A549 (cell line): ENCODE results near the gene VENTX. TPM values are rescaled to one million over a fixed set of nuclear protein-coding genes. Genes with fewer than 3 reads are reported as not detected.

Experiments used
- ATAC-seq, 2 experiments: fragments of 200-7000 bp in 1 of 2; fragments of >200 bp in 1 of 2; cut with Nextera tagmentation in 1 of 2; cut with Tn5 transposase in 1 of 2; 3 replicates each; pipeline versions ENCODE4 v1.8.0 to v1.9.1; 2018 to 2020; ENCODE audit warnings: mild to moderate bottlenecking in 1 of 2, moderate library complexity in 1 of 2
- CTCF ChIA-PET: fragments of 300-600 bp; sonication (Branson Sonifier 250); formaldehyde crosslinking; extraction: SDS; loops from one replicate; lab custom pipeline; 2021; ENCODE audit warnings: antibody characterized with exemption, inconsistent platforms; lab: Yijun Ruan, JAX
- POLR2A ChIA-PET: fragments of 350-600 bp; formaldehyde crosslinking; extraction: SDS; loops from one replicate; lab custom pipeline; 2021; ENCODE audit warnings: antibody characterized with exemption, inconsistent platforms; lab: Yijun Ruan, JAX
- DNase-seq, 2 experiments: peaks; one replicate each; pipeline versions ENCODE4 v3.0.0 to v3.0.0-alpha.2; 2011 to 2016; ENCODE audit warnings: low read depth in 1 of 2, low spot score in 1 of 2
- FAIRE-seq: peaks from 2 replicates; lab custom pipeline; 2011; peaks lifted over from hg19 to GRCh38; lab: Jason Lieb, UNC
- H3K27ac ChIP-seq, 2 experiments: fragments of >200 bp; sonication (Bioruptor Twin); formaldehyde crosslinking; 3 replicates each; pipeline ENCODE4 v1.5.1; 2016 to 2017
- H3K4me1 ChIP-seq: fragments of >200 bp; sonication (Bioruptor Twin); formaldehyde crosslinking; 3 replicates; pipeline ENCODE4 v1.6.1; 2016
- H3K4me2 ChIP-seq: fragments of >200 bp; sonication (Bioruptor Twin); formaldehyde crosslinking; 3 replicates; pipeline ENCODE4 v1.6.1; 2016
- H3K4me3 ChIP-seq: fragments of >200 bp; sonication (Bioruptor Twin); formaldehyde crosslinking; 3 replicates; pipeline ENCODE4 v1.5.1; 2016
- H3K9me3 ChIP-seq: fragments of >200 bp; sonication (Bioruptor Twin); formaldehyde crosslinking; 3 replicates; pipeline ENCODE4 v1.6.1; 2016
- CHD4 ChIP-seq: fragments of 200-600 bp; sonication (generic); IDR thresholded peaks from 2 replicates; pipeline ENCODE4 v1.6.1; 2016; ENCODE audit warnings: antibody characterized with exemption, mild to moderate bottlenecking, borderline replicate concordance
- CTCF ChIP-seq: fragments of >200 bp; sonication (Bioruptor Twin); formaldehyde crosslinking; IDR thresholded peaks from 3 replicates; pipeline ENCODE4 v1.5.1; 2016
- E2F6 ChIP-seq: IDR thresholded peaks from 2 replicates; pipeline ENCODE4 v1.6.1; 2012; ENCODE audit warnings: low read depth, borderline replicate concordance
- EP300 ChIP-seq, 2 experiments: fragments of >200 bp; sonication (Bioruptor Twin); formaldehyde crosslinking; IDR thresholded peaks; 2 replicates in 1 of 2; 3 replicates in 1 of 2; pipeline ENCODE4 v1.6.1; 2016 to 2017
- GATA3 ChIP-seq: IDR thresholded peaks from 2 replicates; pipeline ENCODE4 v1.6.1; 2012; ENCODE audit warnings: borderline replicate concordance
- HDAC2 ChIP-seq: fragments of 200-600 bp; sonication (generic); IDR thresholded peaks from 2 replicates; pipeline ENCODE4 v1.6.1; 2016
- HEYL ChIP-seq: fragments of 250-450 bp; sonication (Bioruptor Pico); IDR thresholded peaks from 2 replicates; pipeline ENCODE4 v1.8.0; 2021; ENCODE audit warnings: mild to moderate bottlenecking, moderate library complexity
- HMGXB4 ChIP-seq: fragments of 250-450 bp; sonication (Bioruptor Pico); IDR thresholded peaks from 2 replicates; pipeline ENCODE4 v1.5.0; 2021; ENCODE audit warnings: mild to moderate bottlenecking, moderate library complexity, borderline replicate concordance
- HOXB5 ChIP-seq: fragments of 250-450 bp; sonication (Bioruptor Pico); IDR thresholded peaks from 2 replicates; pipeline ENCODE4 v1.5.0; 2020; ENCODE audit warnings: mild to moderate bottlenecking, moderate library complexity
- KDM1A ChIP-seq: fragments of 200-600 bp; sonication (generic); IDR thresholded peaks from 2 replicates; pipeline ENCODE4 v1.6.1; 2016; ENCODE audit warnings: low read depth, mild to moderate bottlenecking
- MAFK ChIP-seq: fragments of 450-650 bp; IDR thresholded peaks from 2 replicates; pipeline ENCODE4 v1.6.1; 2014; ENCODE audit not compliant: partially characterized antibody
- MYC ChIP-seq: IDR thresholded peaks from 2 replicates; pipeline ENCODE4 v1.6.1; 2012; ENCODE audit warnings: mild to moderate bottlenecking, inconsistent platforms, low read length, improper control_type of control experiment, borderline replicate concordance
- NPAS2 ChIP-seq: fragments of 250-450 bp; sonication (Bioruptor Pico); IDR thresholded peaks from 2 replicates; pipeline ENCODE4 v1.8.0; 2022; ENCODE audit warnings: mild to moderate bottlenecking, moderate library complexity, borderline replicate concordance
- NR3C1 ChIP-seq: fragments of >200 bp; sonication (Bioruptor Twin); formaldehyde crosslinking; IDR thresholded peaks from 3 replicates; pipeline ENCODE4 v1.6.1; 2017
- PBX3 ChIP-seq: IDR thresholded peaks from 2 replicates; pipeline ENCODE4 v1.6.1; 2012
- PHF8 ChIP-seq: fragments of 200-600 bp; sonication (generic); IDR thresholded peaks from 2 replicates; pipeline ENCODE4 v1.6.1; 2016; ENCODE audit warnings: low read depth, mild to moderate bottlenecking, antibody characterized with exemption, moderate library complexity, borderline replicate concordance
- POLR2A ChIP-seq: IDR thresholded peaks from 2 replicates; pipeline ENCODE4 v1.6.1; 2012; ENCODE audit warnings: mild to moderate bottlenecking, low read length
- POLR2AphosphoS2 ChIP-seq: conservative IDR thresholded peaks from 2 replicates; pipeline ENCODE4 v1.6.1; 2012; ENCODE audit warnings: low read length, improper control_type of control experiment, inconsistent platforms
- RARB ChIP-seq: fragments of 250-450 bp; sonication (Bioruptor Pico); IDR thresholded peaks from 2 replicates; pipeline ENCODE4 v1.8.0; 2021; ENCODE audit warnings: mild to moderate bottlenecking, moderate library complexity
- RCOR1 ChIP-seq: fragments of 150-350 bp; IDR thresholded peaks from 2 replicates; pipeline ENCODE4 v1.6.1; 2014; ENCODE audit warnings: antibody characterized with exemption, low read length, low read depth
- SMC3 ChIP-seq: fragments of >200 bp; sonication (Bioruptor Twin); formaldehyde crosslinking; IDR thresholded peaks from 3 replicates; pipeline ENCODE4 v1.6.1; 2018; ENCODE audit warnings: inconsistent platforms
- TP53 ChIP-seq: fragments of 250-450 bp; sonication (Bioruptor Pico); IDR thresholded peaks from 2 replicates; pipeline ENCODE4 v1.5.0; 2021; ENCODE audit warnings: mild to moderate bottlenecking, moderate library complexity
- USF2 ChIP-seq: fragments of 450-650 bp; IDR thresholded peaks from 2 replicates; pipeline ENCODE4 v1.6.1; 2014; ENCODE audit warnings: antibody characterized with exemption
- ZC3H11A ChIP-seq: fragments of 450-650 bp; IDR thresholded peaks from 2 replicates; pipeline ENCODE4 v1.6.1; 2014; ENCODE audit warnings: antibody characterized with exemption, mild to moderate bottlenecking
- ZNF302 ChIP-seq: fragments of 250-450 bp; sonication (Bioruptor Pico); IDR thresholded peaks from 2 replicates; pipeline ENCODE4 v1.9.0; 2021; ENCODE audit warnings: inconsistent platforms, mild to moderate bottlenecking, moderate library complexity
- ZSCAN20 ChIP-seq: fragments of 250-450 bp; sonication (Bioruptor Pico); IDR thresholded peaks from 2 replicates; pipeline ENCODE4 v1.8.0; 2022; ENCODE audit warnings: mild to moderate bottlenecking, moderate library complexity
- WGBS: methylation state at CpG from one replicate; pipeline ENCODE4 v1.1.6; 2017; ENCODE audit errors: missing lambda C conversion rate; 5-methylcytosine and 5-hydroxymethylcytosine counted together
- polyA plus RNA-seq, 4 experiments: library from polyadenylated mRNA; depleted of rRNA in 3 of 4; stranded (reverse); fragments of >200 nt; fragmentation: RNase III in 1 of 4; extraction: RNeasy Plus Mini Kit Qiagen cat#74134 plus additional on column Dnase treatment in 1 of 4; gene quantifications; 2 replicates in 3 of 4; 3 replicates in 1 of 4; pipeline ENCODE4 v1.2.3, GENCODE V29; 2011 to 2017

VENTX gene
- polyA plus RNA-seq, 2 of the 4 experiments (the other 2 are of a cell fraction): not detected

GRCh38 chr10:133276435-133277201 lies 39.0 kb downstream of the VENTX start, which contains the start of gene ADAM8 (continued):
- TF ChIP-seq EP300 (IDR thresholded peaks at IDR 0.05) (no peak), KDM1A (no peak), SMC3 (no peak)

- no peak overlapping the region for H3K4me2 ChIP-seq
- ChIA-PET POLR2A (no interaction called here), CTCF (interaction anchor here (0.7 to 4.3 kb wide), 5 partner anchors 14 to 475 kb away, joined by 3 to 21 read pairs (median 4); no protein-coding TSS in a partner anchor)
- TF ChIP-seq ZC3H11A (no peak), ZSCAN20 (no peak), NR3C1 (no peak), USF2 (no peak), RCOR1 (no peak), EP300 (IDR thresholded peaks at IDR 0.05) (no peak), POLR2AphosphoS2 (no peak), HEYL (CRISPR knock-in tag) (no peak), CTCF (no peak), GATA3 (no peak), NPAS2 (CRISPR knock-in tag) (no peak), ZNF302 (CRISPR knock-in tag) (no peak), CHD4 (no peak), MAFK (no peak)
- no peak overlapping the region for H3K27ac ChIP-seq
- no peak for DNase-seq
- peaks cover 4% of the 10 kb centered on the region; the same call in 1 of the 3 replicates for H3K4me1 ChIP-seq
- 80% methylated on average over 11 of the region's 25 CpGs for WGBS
- no peaks in the 10 kb centered on the region for H3K9me3 ChIP-seq
- H3K4me3 ChIP-seq: no peak overlapping the region
- no peak for ATAC-seq
- FAIRE-seq: no peak
Measured at GRCh38 chr10:133277277-133277992, 39.8 kb downstream of the VENTX start.

GRCh38 chr10:133277993-133278576 lies 40.4 kb downstream of the VENTX start:
- FAIRE-seq: no peak
- no peak for DNase-seq
- ChIA-PET CTCF (interaction anchor here (0.9 to 4.3 kb wide), 5 partner anchors 14 to 135 kb away, joined by 3 to 21 read pairs (median 4); no protein-coding TSS in a partner anchor), POLR2A (no interaction called here)
- Histone ChIP-seq H3K4me1 (peaks cover 4% of the 10 kb centered on the region; the same call in 1 of the 3 replicates), H3K4me2 (no peak overlapping the region), H3K9me3 (no peaks in the 10 kb centered on the region), H3K27ac (no peak overlapping the region), H3K4me3 (no peak overlapping the region)
- no peak for ATAC-seq
- 88% methylated on average over 10 of the region's 12 CpGs for WGBS
- TF ChIP-seq HMGXB4 (no peak), PBX3 (no peak), TP53 (CRISPR knock-in tag) (no peak), EP300 (IDR thresholded peaks at IDR 0.05) (no peak), HOXB5 (CRISPR knock-in tag) (no peak), POLR2A (no peak), RCOR1 (no peak), HDAC2 (no peak), E2F6 (no peak), MYC (no peak), CHD4 (no peak), PHF8 (no peak), RARB (CRISPR knock-in tag) (no peak)
